GM18526 (cell line): Measurements from ENCODE around the gene AKAP13.

ENCODE experiments used
- POLR2A ChIP-seq: IDR thresholded peaks from 3 replicates; pipeline ENCODE4 v1.6.1; 2011; ENCODE audit not compliant: insufficient read length; ENCODE audit errors: extremely low read depth

The AKAP13 gene

DNA sequence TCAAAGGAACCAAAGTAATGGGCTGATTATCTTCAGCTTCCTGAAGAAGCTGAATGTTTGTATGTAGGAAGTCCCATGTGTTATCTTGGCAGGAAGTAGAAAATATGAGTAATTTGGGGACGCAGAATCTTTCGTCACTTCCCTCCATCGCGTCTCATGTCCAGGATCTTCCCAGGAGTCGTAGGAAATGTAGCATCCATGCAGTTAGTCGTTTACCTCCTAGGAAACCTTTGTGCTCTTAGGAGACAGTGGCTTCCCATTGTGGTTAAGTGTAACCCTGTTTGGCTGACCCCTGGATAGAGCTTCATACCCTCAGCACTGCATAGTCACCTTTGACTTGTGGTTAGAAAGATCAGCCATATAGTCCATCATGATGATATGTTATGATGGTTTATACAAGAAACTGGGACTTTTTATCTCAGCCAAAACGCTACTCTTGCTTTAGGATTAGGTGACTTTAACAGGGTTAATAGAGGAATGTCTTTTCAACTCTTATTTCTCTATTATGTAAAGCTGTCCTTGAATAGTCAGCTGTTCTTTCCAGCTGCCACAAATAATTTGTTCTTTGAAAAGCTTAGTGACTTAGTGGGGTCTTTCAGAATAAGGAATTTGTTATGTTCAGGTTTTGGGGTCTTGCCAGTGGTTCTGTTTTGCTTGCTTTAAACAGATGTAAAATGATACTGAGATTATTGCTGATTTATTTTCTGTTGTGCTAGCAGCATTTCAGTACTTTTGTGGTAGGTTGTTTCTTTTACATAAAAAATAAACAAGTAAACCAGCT lies 322.1 kb downstream of the AKAP13 start:
- no peak for TF ChIP-seq POLR2A

DNA sequence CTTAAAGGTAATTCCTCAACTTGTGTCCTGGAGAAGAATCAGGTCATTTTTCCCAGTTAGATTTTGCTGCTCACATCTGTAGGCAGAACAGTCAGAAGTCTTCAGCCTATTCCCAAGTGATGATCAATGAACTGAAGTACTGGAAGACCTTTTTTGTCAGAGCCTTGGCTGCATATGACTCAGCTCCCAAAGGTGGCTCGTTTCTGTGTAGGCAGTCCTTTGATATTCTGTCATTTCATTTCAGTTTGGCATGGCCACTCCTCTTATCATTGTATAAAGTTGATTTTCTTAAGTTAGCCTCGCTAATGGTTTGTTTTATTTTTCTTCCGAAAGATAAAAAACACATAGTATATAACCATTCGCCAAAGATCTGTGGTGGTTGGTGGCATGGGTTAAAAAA lies 323.7 kb downstream of the AKAP13 start:
- TF ChIP-seq POLR2A: no peak

DNA sequence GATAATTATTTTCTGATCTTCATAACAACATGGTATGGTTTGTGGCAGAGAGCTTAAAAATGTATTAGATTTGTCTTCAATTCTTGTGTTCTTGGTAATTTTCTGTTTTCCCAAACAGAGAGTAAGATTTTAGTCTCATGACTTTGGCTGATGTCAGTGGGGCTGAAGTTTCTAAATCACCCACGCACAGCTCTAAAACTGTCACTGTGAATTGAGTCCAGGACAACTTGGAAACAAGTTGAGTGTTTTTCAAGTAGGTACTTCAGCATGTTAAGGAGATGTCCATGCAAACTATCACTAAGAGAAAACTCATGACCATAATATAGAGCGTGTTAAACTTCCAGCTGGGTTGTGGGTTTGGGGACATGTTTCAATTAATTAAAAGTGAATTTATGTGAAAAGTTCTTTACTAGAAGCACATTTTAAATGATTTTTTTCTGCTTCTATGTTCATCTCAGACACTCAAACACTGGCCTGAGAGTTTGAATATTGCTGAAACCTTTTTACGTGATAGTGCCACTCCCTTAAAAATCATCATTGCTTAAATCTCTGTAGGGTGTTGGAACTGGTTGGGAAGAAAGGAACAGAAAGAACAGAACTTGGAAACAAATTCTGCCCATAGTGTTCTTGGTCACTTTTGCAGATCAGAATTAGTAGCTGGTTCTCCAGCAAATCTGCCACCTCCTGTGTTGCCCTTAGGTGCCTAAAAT lies 324.5 kb downstream of the AKAP13 start:
- no peak for TF ChIP-seq POLR2A

DNA sequence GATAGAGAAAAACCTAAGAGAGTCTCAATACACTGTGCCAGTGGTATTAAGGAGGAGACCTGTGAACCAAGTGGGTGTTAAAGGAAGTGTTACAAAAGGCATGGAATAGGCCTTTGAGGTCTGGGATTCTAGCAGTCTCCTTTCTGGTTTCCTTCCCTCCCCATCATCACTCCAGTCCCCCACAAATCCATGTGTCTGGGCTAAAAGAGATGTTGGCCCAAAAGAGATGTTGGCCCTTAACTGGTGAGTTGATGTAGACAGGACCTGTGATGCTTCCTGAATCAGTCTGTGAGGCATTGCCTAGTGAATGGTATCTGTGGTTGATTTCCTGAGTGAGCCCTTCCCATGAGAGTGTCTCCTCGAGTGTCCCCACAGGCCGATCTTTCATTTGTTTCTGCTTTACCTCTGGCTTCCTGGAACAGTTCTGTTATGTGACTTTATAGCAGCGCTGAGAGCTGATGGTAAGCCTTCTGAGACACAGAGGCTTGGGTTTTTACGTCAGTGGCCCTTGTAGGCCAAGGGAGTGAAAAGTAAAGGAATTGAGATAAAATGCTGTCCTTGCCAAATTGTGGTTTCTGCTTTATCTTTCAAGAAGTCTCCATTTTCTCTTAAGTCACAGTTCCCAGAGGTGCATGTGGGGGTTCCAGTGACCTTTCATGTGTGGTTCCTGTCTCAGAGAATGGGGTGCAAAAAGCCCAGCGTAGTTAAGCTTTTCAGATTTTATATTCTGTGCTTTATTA lies 326.5 kb downstream of the AKAP13 start:
- TF ChIP-seq POLR2A: no peak

DNA sequence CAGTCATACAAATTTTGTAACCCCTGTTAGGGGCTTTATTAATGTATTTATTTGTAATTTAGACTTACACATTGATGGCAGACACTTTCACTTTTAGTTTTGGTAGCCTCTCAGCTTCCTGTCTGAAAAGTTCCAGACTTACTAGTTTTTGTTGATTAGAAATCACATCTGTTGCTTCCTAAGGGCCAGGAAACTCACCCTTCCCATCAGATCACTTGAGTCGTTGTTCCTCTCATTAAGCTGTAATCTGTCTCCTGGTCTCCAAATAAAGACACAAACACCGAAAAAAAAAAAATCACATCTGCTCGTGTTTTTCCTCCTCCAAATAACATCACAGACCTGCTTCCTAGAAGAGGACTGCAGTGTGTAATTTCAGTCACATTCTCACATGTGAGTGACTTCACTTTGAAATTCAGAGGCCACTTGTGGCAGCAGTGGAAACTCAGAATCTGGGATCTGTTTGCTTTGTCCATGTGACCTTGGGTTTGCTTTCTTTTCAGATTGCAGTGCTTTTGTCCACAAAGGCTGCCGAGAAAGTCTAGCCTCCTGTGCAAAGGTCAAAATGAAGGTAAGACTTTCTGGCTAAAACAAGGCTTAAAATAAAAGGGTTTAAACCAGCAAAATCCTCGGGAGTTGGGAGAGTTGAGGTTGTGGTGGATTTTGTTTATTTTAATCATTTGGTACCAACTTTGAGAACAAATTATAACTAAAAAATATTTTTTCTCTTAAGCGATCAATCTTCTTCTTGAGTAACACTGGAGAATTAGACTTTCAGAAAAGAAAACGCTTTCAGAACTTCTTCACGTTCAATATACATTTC lies 327.3 kb downstream of the AKAP13 start:
- no peak for TF ChIP-seq POLR2A

DNA sequence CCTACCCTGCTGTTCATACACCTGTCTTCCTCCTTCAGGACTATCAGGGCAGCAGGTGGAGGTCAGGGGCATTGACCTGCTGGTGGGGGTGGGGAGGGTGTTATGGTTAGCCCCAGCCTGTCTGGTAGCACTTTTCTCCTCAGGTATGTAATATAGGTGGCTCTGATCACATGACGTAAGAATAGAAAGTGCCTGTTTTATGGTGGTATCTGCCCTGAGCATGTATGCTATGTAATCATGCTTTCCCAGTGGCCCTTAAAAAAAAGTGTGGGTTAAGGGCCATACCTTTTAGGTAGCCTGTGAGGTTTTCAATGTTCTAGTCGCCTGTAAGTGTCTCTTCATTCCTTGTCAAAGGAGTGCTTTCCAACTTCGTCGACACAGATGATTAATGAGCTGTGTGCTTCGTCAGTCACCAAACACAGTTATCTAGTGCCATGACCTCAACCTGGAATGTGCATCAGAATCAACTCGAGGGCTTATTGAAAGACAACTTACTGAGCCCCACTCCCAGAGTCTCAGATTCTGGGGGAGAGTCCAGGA lies 328.1 kb downstream of the AKAP13 start:
- TF ChIP-seq POLR2A: no peak

DNA sequence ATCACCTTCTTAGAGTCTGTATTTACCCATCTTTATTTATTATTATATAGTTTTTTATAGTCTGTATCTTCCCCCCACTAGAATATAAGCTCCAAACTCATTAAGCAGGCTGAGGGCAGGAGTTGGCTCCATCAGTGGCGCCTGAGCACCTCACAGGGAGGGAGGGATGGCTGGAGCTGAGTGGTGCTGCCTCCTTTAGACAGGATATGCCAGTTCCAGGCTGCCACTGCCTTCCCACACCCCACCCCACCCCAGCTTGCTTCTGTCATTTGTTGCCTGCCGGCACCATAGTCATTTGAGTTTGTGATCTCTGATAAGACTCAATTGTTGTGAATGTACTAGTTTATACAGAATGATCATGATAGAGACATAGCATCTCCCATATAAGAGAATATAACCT lies 328.8 kb downstream of the AKAP13 start:
- TF ChIP-seq POLR2A: peak; percentile 10

DNA sequence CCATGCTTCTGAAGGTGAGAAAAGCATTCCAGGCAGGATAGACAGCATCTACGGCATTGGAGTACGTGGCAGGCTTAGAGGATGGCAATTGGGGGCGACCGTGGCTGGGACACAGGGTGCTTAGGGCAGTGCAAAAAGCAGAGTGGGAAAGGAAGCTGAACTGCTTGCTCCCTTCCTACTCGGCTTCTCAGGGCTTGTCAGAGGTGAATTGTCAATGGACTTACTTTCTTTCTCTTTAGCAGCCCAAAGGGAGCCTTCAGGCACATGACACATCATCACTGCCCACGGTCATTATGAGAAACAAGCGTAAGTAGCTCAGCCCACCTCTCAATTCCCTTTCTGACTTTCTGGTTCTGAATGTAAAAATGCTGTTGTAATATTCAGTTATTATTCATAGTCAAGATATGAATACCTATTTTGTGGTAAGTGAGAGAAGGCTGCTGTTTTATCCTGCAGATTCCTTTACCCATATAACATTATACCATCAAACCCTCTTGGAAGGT lies 330.0 kb downstream of the AKAP13 start:
- TF ChIP-seq POLR2A: peak; percentile 36

DNA sequence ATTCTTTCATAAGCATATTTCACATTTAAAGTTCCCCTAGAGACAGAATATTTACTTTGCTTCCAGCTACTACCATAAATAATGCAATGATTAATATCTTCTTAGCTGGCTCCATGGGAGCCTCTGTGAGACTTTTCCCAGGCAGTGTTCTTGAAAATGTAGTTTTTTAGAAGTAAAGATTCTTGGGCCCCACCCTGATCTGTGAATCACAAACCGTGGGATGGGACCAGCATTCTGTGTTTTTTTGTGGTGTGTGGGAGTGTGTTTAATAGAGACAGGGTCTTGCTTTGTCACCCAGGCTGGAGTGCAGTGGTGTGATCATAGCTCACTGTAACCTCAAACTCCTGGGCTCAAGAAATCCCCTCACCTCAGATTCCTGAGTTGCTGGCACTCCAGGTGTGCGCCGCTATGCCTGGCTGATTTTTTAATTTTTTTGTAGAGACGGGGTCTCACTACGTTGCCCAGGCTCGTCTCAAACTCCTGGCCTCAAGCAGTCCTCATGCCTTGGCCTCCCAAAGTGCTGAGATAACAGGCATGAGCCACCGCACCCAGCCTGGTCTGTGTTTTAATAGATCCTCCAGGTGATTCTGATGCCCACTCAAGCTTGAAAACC lies 331.3 kb downstream of the AKAP13 start:
- no peak for TF ChIP-seq POLR2A

DNA sequence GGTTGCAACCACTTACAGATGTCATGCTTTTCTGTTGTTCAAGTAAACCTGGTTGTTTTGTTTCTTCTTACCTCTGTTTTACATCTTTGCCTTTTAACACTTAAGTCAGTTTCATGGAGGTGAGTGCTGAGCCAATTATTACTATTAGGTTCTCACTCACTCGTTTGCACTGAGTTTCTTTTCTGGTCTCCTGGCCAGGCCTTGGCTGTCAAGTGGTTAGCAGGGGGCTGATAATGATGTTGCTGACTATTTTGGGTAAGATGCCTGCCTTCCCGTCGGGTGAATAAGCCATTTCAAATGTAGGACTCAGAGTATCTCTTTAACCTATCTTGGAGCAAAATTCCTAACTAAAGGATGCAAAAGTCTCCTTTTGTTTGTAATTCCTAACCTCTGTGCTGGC lies 335.9 kb downstream of the AKAP13 start:
- TF ChIP-seq POLR2A: no peak

DNA sequence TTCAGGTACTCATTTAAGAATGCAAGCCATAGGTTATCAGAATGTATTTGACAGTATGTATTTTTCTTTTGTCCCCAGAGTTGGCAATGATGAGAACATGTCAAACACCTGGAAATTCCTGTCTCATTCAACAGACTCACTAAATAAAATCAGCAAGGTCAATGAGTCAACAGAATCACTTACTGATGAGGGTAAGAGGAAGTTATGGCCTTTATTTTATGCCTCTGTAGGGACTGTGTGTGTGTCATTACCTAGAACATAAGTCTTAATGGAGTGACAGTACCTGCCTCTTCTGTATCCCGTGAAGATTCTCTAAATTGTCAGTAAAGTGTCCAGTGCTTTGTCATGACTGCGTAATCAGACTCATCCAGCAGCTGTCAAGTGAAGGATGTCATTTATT lies 336.8 kb downstream of the AKAP13 start:
- no peak for TF ChIP-seq POLR2A

DNA sequence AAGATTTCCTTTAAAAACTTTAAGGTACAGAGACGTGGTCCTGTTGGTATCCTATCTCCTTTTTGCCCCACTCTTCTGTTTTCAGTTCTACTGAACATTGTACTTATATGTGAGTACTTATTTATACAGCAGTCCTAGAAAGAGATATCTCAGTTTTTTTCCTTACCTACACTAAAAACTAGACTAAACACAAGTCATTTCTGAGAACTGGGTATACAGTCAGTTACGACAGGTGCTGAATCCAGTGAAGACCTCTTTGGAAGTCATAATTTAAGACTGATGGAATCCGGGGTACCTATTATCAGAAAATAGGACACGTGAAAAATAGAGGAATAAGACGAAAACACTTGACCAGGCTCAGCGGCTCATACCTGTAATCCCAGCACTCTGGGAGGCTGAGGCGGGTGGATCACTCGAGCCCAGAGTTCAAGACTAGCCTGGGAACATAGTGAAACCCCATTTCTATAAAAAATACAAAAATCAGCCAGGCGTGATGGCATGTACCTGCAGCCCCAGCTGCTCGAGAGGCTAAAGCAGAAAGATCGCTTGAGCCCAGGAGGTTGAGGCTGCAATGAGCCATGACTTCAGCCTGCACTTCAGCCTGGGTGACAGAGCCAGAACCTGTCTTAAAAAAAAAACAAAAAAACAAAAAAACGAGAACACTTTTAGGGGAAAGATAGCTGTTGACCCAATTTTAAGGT lies 338.0 kb downstream of the AKAP13 start:
- no peak for TF ChIP-seq POLR2A

DNA sequence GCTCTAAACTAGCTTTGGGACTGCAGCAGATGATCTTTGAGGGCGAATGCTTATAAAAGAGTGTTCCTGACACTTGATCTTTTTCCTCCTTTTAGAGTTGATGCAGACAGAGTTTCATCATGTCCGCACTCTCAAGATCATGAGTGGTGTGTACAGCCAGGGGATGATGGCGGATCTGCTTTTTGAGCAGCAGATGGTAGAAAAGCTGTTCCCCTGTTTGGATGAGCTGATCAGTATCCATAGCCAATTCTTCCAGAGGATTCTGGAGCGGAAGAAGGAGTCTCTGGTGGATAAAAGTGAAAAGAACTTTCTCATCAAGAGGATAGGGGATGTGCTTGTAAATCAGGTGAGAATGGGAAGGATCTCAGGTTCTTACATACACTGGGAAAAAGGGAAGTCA lies 338.6 kb downstream of the AKAP13 start:
- TF ChIP-seq POLR2A: no peak
